ENCODE measurements around the gene PCSK2.

DNA sequence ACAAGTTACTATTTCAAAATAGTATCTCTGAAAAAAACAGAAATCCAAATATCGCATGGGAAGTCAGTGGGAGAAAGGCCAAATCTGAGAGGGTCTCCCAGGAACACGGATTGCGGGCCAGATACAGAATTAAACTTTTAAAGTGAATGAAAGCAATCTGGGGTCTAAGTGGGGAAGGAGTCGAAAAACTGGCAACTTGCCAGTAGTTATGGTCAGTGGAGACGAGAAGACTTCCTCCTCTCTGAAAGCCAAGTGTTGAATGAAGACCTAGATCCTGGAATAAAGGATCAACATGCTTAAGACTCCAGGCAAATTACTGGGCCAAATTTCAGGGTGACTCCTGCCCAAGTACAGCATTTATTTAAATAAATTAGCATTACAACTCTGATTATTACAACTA is 180.7 kb downstream of the PCSK2 start:
- no peak for TF ChIP-seq POLR2AphosphoS5 (IDR thresholded peaks at IDR 0.05; ENCODE audit: low read depth, low read length)
- TF ChIP-seq POLR2A (IDR thresholded peaks at IDR 0.05; ENCODE audit: low read depth, low read length): no peak
- no peak for TF ChIP-seq TAF1 (IDR thresholded peaks at IDR 0.05; ENCODE audit: borderline replicate concordance, low read depth, low read length)
